Spleen (tissue), 7 donors: ENCODE data around the gene AKAP13.

Source experiments
- POLR2A ChIP-seq, 3 donors: fragments of 450-650 bp; IDR thresholded peaks; one replicate each; pipeline ENCODE4 v1.5.1; 2017; ENCODE audit warnings: antibody characterized with exemption in 3 of 3, mild to moderate bottlenecking in 1 of 3
- POLR2AphosphoS5 ChIP-seq, 3 donors: sonication (generic); formaldehyde crosslinking; IDR thresholded peaks; one replicate each; pipeline ENCODE4 v1.5.1; 2017; ENCODE audit warnings: antibody characterized with exemption in 3 of 3
- TF ChIP-seq, protein P1 (sequence below), 11 experiments: fragments of 200-600 bp in 7 of 11; fragments of 450-650 bp in 4 of 11; sonication (generic) in 4 of 11; IDR thresholded peaks in 8 of 11; conservative IDR thresholded peaks in 3 of 11; 1 replicate in 7 of 11; 2 replicates in 4 of 11; pipeline versions ENCODE4 v1.4.0 to v1.8.0; 2016 to 2021; ENCODE audit warnings: antibody characterized with exemption in 11 of 11, inconsistent platforms in 4 of 11, mild to moderate bottlenecking in 1 of 11
- donor health status: DM: no; HTN: no; CAD: no; lungs with moderate emphysema.
- donor health status: DM: no; HTN: no; CAD: no.
- donor health status: DM: no; HTN: no; CAD: no.

- TF ChIP-seq, protein P1, sequence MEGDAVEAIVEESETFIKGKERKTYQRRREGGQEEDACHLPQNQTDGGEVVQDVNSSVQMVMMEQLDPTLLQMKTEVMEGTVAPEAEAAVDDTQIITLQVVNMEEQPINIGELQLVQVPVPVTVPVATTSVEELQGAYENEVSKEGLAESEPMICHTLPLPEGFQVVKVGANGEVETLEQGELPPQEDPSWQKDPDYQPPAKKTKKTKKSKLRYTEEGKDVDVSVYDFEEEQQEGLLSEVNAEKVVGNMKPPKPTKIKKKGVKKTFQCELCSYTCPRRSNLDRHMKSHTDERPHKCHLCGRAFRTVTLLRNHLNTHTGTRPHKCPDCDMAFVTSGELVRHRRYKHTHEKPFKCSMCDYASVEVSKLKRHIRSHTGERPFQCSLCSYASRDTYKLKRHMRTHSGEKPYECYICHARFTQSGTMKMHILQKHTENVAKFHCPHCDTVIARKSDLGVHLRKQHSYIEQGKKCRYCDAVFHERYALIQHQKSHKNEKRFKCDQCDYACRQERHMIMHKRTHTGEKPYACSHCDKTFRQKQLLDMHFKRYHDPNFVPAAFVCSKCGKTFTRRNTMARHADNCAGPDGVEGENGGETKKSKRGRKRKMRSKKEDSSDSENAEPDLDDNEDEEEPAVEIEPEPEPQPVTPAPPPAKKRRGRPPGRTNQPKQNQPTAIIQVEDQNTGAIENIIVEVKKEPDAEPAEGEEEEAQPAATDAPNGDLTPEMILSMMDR (IDR thresholded peaks at IDR 0.05 in 8 of 11, conservative IDR thresholded peaks at IDR 0.05 in 3 of 11), result no peak
- TF ChIP-seq POLR2A (IDR thresholded peaks at IDR 0.05) (no peak), POLR2AphosphoS5 (IDR thresholded peaks at IDR 0.05) (no peak)
These were observed 377.7 kb downstream of the AKAP13 start for GRCh38 chr15:85757939-85758654.
